ENCODE measurements around the gene CEP112. TPM values are rescaled to one million over a fixed set of nuclear protein-coding genes. Genes with fewer than 3 reads are reported as not detected.

CEP112 gene
- total RNA-seq, 2 donors from 2014 or later: 5.9 to 6.2 TPM

GRCh38 chr17:65902831-65903522, 289.0 kb downstream of the CEP112 start:
- Histone ChIP-seq H3K4me3 (no peak overlapping the region), H3K9ac (ENCODE audit: low read depth in 2 of 2, low read length in 2 of 2) (no peak overlapping the region), H3K9me3 (no peaks in the 10 kb centered on the region), H3K4me1 (no peaks in the 10 kb centered on the region), H3K36me3 (no peaks in the 10 kb centered on the region), H3K27me3 (no peaks in the 10 kb centered on the region), H3K27ac (no peak overlapping the region)
- no peak for DNase-seq
- intact Hi-C loops (cut with DNase I): no loop called here
- no peak for TF ChIP-seq CTCF (IDR thresholded peaks at IDR 0.05)

GRCh38 chr17:65902155-65902554, 289.8 kb downstream of the CEP112 start:
- no peak for DNase-seq

GRCh38 chr17:65901394-65901793, 290.5 kb downstream of the CEP112 start:
- Histone ChIP-seq H3K36me3 (no peaks in the 10 kb centered on the region), H3K27me3 (no peaks in the 10 kb centered on the region), H3K4me3 (no peak overlapping the region), H3K27ac (no peak overlapping the region), H3K4me1 (no peaks in the 10 kb centered on the region), H3K9ac (ENCODE audit: low read depth in 2 of 2, low read length in 2 of 2) (no peak overlapping the region), H3K9me3 (no peaks in the 10 kb centered on the region)
- TF ChIP-seq CTCF (IDR thresholded peaks at IDR 0.05): no peak
- intact Hi-C loops (cut with DNase I): no loop called here
- DNase-seq: no peak

More at GRCh38 chr17:65902155-65902554, 289.8 kb downstream of the CEP112 start:
- Histone ChIP-seq H3K9ac (ENCODE audit: low read depth in 2 of 2, low read length in 2 of 2) (no peak overlapping the region), H3K27ac (no peak overlapping the region), H3K9me3 (no peaks in the 10 kb centered on the region), H3K27me3 (no peaks in the 10 kb centered on the region), H3K4me3 (no peak overlapping the region), H3K36me3 (no peaks in the 10 kb centered on the region), H3K4me1 (no peaks in the 10 kb centered on the region)
- TF ChIP-seq CTCF (IDR thresholded peaks at IDR 0.05): no peak
- intact Hi-C loops (cut with DNase I): no loop called here

GRCh38 chr17:65900216-65900615, 291.7 kb downstream of the CEP112 start:
- no peak for TF ChIP-seq CTCF (IDR thresholded peaks at IDR 0.05)
- H3K9me3 ChIP-seq: no peaks in the 10 kb centered on the region
- DNase-seq: no peak
- H3K27ac ChIP-seq: no peak overlapping the region
- H3K9ac ChIP-seq (ENCODE audit: low read depth in 2 of 2, low read length in 2 of 2): no peak overlapping the region
- no peaks in the 10 kb centered on the region for H3K27me3 ChIP-seq
- no peak overlapping the region for H3K4me3 ChIP-seq
- H3K36me3 ChIP-seq: no peaks in the 10 kb centered on the region
- H3K4me1 ChIP-seq: no peaks in the 10 kb centered on the region
- intact Hi-C loops (cut with DNase I): no loop called here

GRCh38 chr17:65898651-65899050, 293.3 kb downstream of the CEP112 start:
- intact Hi-C loops (cut with DNase I): no loop called here
- Histone ChIP-seq H3K27me3 (no peaks in the 10 kb centered on the region), H3K4me1 (no peaks in the 10 kb centered on the region), H3K9me3 (no peaks in the 10 kb centered on the region), H3K4me3 (no peak overlapping the region), H3K36me3 (no peaks in the 10 kb centered on the region), H3K27ac (no peak overlapping the region), H3K9ac (ENCODE audit: low read depth in 2 of 2, low read length in 2 of 2) (no peak overlapping the region)
- no peak for TF ChIP-seq CTCF (IDR thresholded peaks at IDR 0.05)
- DNase-seq: no peak
